ENCODE results near the gene SMYD3.

GRCh38 chr1:246199086-246199645 is 307.9 kb downstream of the SMYD3 start:
- TF ChIP-seq, protein P1, sequence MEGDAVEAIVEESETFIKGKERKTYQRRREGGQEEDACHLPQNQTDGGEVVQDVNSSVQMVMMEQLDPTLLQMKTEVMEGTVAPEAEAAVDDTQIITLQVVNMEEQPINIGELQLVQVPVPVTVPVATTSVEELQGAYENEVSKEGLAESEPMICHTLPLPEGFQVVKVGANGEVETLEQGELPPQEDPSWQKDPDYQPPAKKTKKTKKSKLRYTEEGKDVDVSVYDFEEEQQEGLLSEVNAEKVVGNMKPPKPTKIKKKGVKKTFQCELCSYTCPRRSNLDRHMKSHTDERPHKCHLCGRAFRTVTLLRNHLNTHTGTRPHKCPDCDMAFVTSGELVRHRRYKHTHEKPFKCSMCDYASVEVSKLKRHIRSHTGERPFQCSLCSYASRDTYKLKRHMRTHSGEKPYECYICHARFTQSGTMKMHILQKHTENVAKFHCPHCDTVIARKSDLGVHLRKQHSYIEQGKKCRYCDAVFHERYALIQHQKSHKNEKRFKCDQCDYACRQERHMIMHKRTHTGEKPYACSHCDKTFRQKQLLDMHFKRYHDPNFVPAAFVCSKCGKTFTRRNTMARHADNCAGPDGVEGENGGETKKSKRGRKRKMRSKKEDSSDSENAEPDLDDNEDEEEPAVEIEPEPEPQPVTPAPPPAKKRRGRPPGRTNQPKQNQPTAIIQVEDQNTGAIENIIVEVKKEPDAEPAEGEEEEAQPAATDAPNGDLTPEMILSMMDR (IDR thresholded peaks at IDR 0.05): no peak
- TF ChIP-seq POLR2A (IDR thresholded peaks at IDR 0.05): no peak
